MCF 10A (cell line): ENCODE results near the gene HNRNPL. TPM values are rescaled to one million over a fixed set of nuclear protein-coding genes. Genes with fewer than 3 reads are reported as not detected.

Experiments used
- Bru-seq: library from RNA; stranded (reverse); fragments of 400-500 nt; gene quantifications from one replicate; lab custom pipeline; 2021; lab: Mats Ljungman, UMichigan
- BruChase-seq, 2 experiments: library from RNA; stranded (reverse); fragments of 400-500 nt; gene quantifications; one replicate each; lab custom pipeline; 2021; lab: Mats Ljungman, UMichigan
- BruUV-seq: library from RNA; stranded (reverse); fragments of 400-500 nt; replicated peaks from 2 replicates; lab custom pipeline; 2021; lab: Mats Ljungman, UMichigan
- CTCF ChIA-PET: fragments of 300-600 bp; sonication (Branson Sonifier 250); formaldehyde crosslinking; extraction: SDS; loops from one replicate; lab custom pipeline; 2021; ENCODE audit warnings: antibody characterized with exemption, inconsistent platforms; lab: Yijun Ruan, JAX
- POLR2A ChIA-PET: fragments of 300-600, 350-650 bp; sonication (Branson Sonifier 250); formaldehyde crosslinking; extraction: SDS; loops from one replicate; lab custom pipeline; 2020; ENCODE audit warnings: antibody characterized with exemption, inconsistent platforms; lab: Yijun Ruan, JAX
- DNase-seq: peaks from one replicate; pipeline ENCODE4 v3.0.0-alpha.2; 2018; ENCODE audit not compliant: unreplicated experiment
- H3K27ac Mint-ChIP-seq: one replicate; pipeline ENCODE4 v1.8.0; 2022; ENCODE audit warnings: mild to moderate bottlenecking, low read depth, mixed read lengths; ENCODE audit not compliant: unreplicated experiment
- H3K27me3 Mint-ChIP-seq: one replicate; pipeline ENCODE4 v1.8.0; 2022; ENCODE audit warnings: mixed read lengths; ENCODE audit not compliant: insufficient read depth, unreplicated experiment
- H3K36me3 Mint-ChIP-seq: one replicate; pipeline ENCODE4 v1.8.0; 2022; ENCODE audit warnings: mild to moderate bottlenecking, moderate library complexity, mixed read lengths; ENCODE audit not compliant: insufficient read depth, unreplicated experiment
- H3K4me1 Mint-ChIP-seq: one replicate; pipeline ENCODE4 v1.8.0; 2022; ENCODE audit warnings: mixed read lengths; ENCODE audit not compliant: insufficient read depth, unreplicated experiment
- H3K4me3 Mint-ChIP-seq: one replicate; pipeline ENCODE4 v1.8.0; 2022; ENCODE audit warnings: mild to moderate bottlenecking, moderate library complexity, mixed read lengths; ENCODE audit not compliant: unreplicated experiment
- H3K9me3 Mint-ChIP-seq: one replicate; pipeline ENCODE4 v1.8.0; 2022; ENCODE audit warnings: mixed read lengths; ENCODE audit not compliant: unreplicated experiment
- CTCF ChIP-seq: fragments of 200-600 bp; IDR thresholded peaks from one replicate; pipeline ENCODE4 v1.8.0; 2022; ENCODE audit warnings: antibody characterized with exemption, mild to moderate bottlenecking; ENCODE audit not compliant: unreplicated experiment
- intact Hi-C: fragments of 100-400 bp; cut with micrococcal nuclease; formaldehyde crosslinking; loops from 2 replicates; pipeline ENCODE4 v1.14.1; 2022
- long read RNA-seq: library from polyadenylated mRNA; stranded (forward); transcript quantifications from one replicate; pipeline ENCODE4 v2.0.0, GENCODE V29; 2022
- total RNA-seq: library from RNA; stranded (reverse); gene quantifications from 2 replicates; pipeline ENCODE4 v1.2.3, GENCODE V29; 2022

HNRNPL gene
- total RNA-seq: 288 and 421 TPM in 2 replicates
- Bru-seq, nascent RNA: percentile 94 among the genes with signal in this experiment
- percentile 96 among the genes with signal in this experiment for BruChase-seq, experiment 1, labeled RNA remaining after a 6-hour chase
- percentile 93 among the genes with signal in this experiment for BruChase-seq, experiment 2, labeled RNA remaining after a 2-hour chase
- long read RNA-seq, transcript HNRNPL-210 (13 exons, 1,633 nt): minor isoform, 6 of 142 reads
- long read RNA-seq, transcript HNRNPL-206 (6 exons, 3,094 nt): minor isoform, 7 of 142 reads
- long read RNA-seq, transcript HNRNPL-201 (13 exons, 2,471 nt): major isoform, 89 of 142 reads
- long read RNA-seq, partial matches to known transcripts: 23 of 142 reads
- long read RNA-seq, other reads (novel, unspliced or antisense): 16 of 142 reads

GRCh38 chr19:38849860-38850435 lies at the start of gene HNRNPL:
Gene HNRNPL (minus strand): TSS chr19:38849986. CDS start chr19:38849966, 20 bp downstream.
- H3K27ac Mint-ChIP-seq: peak within 1 kb of the TSS; percentile 99
- peak; percentile 100 for DNase-seq
- H3K4me1 Mint-ChIP-seq: peaks cover 18% of the 10 kb centered on the region
- ChIA-PET CTCF (interaction anchor here (0.7 kb wide), 1 partner anchor 1197 kb away, joined by 5 read pairs; no protein-coding TSS in a partner anchor), POLR2A (interaction anchor here (0.7 to 4.1 kb wide), 20 partner anchors 11 to 919 kb away, joined by 3 to 59 read pairs (median 6); partner anchors contain the start of genes ACTN4, ECH1, EIF3K and MRPS12)
- intact Hi-C loops: loop anchor here (1.0 to 5.0 kb wide), 3 partner anchors 49 to 198 kb away; partner anchors contain the start of genes MRPS12, NFKBIB, SARS2 and SIRT2
- BruUV-seq: no TSS peak
- no peak for TF ChIP-seq CTCF
- H3K36me3 Mint-ChIP-seq: peaks cover 49% of the 10 kb centered on the region
- peak within 1 kb of the TSS; percentile 97 for H3K4me3 Mint-ChIP-seq
- H3K27me3 Mint-ChIP-seq: no peaks in the 10 kb centered on the region
- H3K9me3 Mint-ChIP-seq: no peaks in the 10 kb centered on the region

GRCh38 chr19:38898788-38899446 lies 49.1 kb upstream of the HNRNPL start:
- Mint-ChIP-seq H3K27ac (peak overlapping the region; percentile 98), H3K9me3 (no peaks in the 10 kb centered on the region), H3K27me3 (no peaks in the 10 kb centered on the region), H3K36me3 (no peaks in the 10 kb centered on the region), H3K4me1 (peaks cover 27% of the 10 kb centered on the region), H3K4me3 (peak overlapping the region; percentile 88)
- POLR2A ChIA-PET: interaction anchor here (0.8 kb wide), 1 partner anchor 31 kb away, joined by 3 read pairs; the partner anchor contains the start of genes MRPS12 and SARS2
- no TSS peak for BruUV-seq
- TF ChIP-seq CTCF: no peak
- intact Hi-C loops: loop anchor here (1.0 kb wide), 1 partner anchor 49 kb away; no protein-coding TSS in a partner anchor
- CTCF ChIA-PET: no interaction called here
- DNase-seq: peak; percentile 13

- no peak for DNase-seq
- no peak overlapping the region for H3K4me3 Mint-ChIP-seq
- no TSS peak for BruUV-seq
- H3K27me3 Mint-ChIP-seq: no peaks in the 10 kb centered on the region
- H3K27ac Mint-ChIP-seq: peak overlapping the region; percentile 54
- peaks cover 16% of the 10 kb centered on the region for H3K4me1 Mint-ChIP-seq
- CTCF ChIA-PET: interaction anchor here (0.6 to 0.9 kb wide), 4 partner anchors 8 to 66 kb away, joined by 3 to 5 read pairs (median 4); no protein-coding TSS in a partner anchor
- intact Hi-C loops: no loop called here
- POLR2A ChIA-PET: no interaction called here
- H3K36me3 Mint-ChIP-seq: peaks cover 5% of the 10 kb centered on the region
- no peaks in the 10 kb centered on the region for H3K9me3 Mint-ChIP-seq
- TF ChIP-seq CTCF: no peak
Observed at GRCh38 chr19:38894968-38895367, 45.2 kb upstream of the HNRNPL start.
